HG02981 (cell line): Measurements from ENCODE around the gene SPC24.
"Not testable (repeated sequence)": the region's sequence is repeated elsewhere in the genome, so short reads cannot be mapped to it uniquely, and the experiment has no call there.

Experiments
- ATAC-seq: cut with Tn5 transposase; IDR thresholded peaks from one replicate; pipeline ENCODE4 v1.9.1; 2021; ENCODE audit warnings: mild to moderate bottlenecking, moderate library complexity; ENCODE audit not compliant: unreplicated experiment

Gene SPC24

DNA sequence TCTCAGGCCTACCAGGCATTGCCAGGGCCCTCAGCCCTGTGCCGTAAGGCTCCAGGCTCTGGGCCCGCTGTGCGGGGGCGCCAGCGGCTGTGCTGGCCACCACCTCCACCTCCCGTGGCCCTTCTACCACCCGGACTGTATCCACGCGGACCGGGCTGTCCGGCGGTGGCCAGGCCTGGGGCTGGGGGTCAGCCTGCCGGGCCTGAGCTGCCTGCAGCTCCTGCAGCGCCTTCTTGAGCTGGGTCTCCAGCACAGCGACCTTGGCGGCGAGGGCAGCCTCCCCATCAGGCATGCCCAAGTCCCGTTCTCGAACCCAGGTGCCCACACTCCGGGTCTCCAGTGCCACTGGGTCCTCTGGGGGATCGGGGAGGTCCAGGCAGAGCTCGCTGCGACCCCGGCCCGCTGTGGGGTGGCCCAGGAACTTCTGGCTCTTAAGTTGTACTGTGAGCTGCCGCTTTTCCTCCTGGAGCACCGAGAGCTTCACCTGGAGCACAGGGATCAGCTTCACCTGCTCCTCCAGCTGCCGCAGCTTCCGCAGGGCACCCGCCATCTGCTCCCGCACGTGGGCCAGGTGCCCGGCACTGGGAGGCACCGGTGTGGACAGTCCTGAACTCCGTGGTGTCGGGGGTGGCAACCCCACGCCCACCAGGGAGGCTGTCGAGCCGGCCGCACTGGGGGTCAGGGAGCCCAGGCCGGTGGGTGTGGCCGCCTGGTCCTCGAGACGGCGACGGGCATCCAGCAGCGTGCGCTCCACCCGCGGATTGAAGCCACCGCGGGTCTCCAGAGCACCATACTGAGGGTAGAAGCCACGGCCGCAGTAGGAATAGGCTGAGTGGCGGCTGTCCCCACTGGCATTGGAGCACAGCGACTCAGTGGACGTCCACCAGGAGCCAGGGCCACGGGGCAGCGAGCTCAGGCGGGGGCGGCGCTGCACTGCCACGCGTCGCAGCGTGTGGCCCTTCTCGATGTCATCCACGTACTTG, 37.7 kb upstream of the SPC24 start:
- ATAC-seq: no peak

DNA sequence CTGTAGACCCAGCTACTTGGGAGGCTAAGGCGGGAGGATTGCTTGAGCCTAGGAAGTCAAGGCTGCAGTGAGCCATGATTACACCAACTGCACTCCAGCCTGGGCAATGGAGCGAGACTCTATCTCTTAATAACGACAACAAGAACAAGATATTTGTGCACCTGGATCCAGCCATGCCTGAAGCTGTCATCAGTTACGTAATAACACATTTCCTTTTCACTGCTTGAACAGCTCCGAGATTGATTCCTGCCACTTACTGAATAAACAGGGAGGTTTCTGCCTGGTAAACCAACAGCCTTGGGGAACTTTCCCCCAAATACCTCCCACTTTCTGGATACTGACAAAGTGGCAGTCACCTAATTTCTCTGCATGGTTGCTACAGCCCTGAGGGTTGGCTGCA, 36.4 kb upstream of the SPC24 start:
- no peak for ATAC-seq

DNA sequence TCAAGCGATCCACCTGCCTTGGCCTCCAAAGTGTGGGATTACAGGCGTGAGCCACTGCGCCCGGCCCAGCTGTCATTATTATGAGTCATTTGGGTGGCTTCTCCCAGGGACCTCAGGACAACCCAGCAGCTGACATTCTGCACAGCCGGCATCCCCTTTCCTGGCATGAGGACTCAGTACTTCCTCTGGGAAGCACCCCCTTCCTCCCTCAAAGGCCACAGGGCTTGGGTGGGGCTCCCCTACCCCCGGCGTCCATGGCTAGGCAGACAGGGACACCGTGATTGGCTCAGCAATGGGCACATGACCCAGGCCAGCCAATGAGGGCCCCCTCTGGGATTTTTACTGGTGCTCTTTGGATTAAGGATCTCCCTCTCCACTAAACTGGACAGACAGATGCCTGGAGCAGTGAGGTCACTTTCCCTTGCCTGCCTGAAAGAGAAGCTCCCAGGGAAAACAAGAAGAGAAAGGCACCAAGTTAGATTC, 35.7 kb upstream of the SPC24 start:
- no peak for ATAC-seq

DNA sequence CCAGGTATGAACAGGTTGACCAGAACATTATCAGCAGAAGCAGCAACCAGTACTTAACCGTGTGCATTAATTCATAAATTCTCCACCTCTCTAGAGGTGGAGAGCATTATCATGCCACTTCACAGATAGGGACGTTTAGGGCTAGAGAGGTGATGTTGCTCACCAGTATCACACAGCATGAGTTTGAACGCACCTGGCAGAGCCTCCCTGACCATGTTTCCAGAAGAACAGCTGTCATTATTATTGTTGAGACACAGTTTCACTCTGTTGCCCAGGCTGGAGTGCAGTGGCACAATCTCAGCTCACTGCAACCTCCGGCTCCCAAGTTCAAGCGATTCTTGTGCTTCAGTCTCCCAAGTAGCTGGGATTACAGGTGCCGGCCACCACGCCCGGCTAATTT, 34.9 kb upstream of the SPC24 start:
- ATAC-seq: no peak

DNA sequence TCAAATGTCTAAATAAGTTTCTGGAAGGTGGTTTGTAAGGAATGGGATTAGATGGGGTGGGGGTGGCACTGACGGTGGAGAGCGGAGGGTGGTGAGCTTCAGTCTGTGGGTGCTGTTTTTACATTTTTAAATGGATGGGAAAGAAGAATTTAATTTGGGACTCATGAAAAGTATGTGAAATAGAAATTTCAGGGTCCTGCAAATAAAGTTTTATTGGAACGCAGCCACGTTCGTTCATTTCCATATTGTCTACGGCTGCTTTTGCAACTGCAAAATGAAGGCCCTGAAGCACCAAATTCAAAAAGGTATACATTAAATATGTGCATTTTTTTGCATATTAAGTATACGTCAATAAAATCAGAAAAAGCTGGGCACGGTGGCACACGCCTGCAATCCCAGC, 31.9 kb upstream of the SPC24 start:
- ATAC-seq: no peak

DNA sequence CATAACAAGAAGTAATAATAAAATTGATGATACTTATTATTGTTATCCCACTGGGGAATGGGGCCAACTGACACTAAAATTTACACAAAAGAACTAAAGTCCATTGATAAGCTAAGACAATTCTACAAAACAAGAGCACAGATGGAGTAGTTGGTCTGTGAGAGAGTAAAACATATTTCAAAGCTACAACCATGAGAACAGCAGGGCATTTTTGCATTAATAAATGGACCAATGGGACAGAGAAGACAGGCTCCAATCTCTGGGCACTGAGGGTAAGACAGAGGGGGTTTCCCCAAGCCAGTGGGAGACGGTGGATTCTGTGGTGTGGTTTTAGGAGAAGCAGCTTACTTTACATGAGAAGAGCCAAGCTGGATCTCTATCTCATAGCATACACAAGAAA, 27.4 kb upstream of the SPC24 start:
- no peak for ATAC-seq

DNA sequence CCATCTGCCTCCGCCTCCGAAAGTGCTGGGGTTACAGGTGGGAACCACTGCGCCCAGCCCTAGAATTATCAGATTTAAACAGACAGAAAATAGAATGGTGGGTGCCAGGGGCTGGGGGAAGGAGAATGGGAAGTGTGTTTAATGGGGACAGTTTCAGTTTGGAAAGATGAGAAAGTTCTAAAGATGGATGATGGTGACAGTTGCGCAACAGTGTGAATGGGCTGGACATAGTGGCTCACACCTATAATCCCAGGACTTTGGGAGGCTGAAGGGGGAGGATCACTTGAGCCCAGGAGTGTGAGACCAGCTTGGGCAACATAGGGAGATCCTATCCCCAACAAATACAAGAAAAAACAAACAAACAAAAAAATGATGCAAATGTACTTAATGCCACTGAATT, 25.9 kb upstream of the SPC24 start:
- no peak for ATAC-seq

DNA sequence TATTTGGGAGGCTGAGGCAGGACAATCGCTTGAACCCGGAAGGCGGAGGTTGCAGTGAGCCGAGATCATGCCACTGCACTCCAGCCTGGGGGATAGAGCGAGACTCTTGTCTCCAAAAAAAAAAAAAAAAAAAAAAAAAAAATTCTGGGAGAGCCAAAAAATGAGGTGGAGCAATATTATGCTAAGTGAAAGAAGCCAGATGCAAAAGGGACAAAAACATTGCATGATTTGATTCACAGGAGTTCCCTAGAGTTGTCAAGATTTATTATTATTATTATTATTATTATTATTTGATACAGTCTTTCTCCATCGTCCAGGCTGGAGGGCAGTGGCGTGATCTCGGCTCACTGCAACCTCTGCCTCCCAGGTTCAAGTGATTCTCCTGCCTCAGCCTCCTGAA, 25.4 kb upstream of the SPC24 start:
- not testable (repeated sequence) for ATAC-seq

DNA sequence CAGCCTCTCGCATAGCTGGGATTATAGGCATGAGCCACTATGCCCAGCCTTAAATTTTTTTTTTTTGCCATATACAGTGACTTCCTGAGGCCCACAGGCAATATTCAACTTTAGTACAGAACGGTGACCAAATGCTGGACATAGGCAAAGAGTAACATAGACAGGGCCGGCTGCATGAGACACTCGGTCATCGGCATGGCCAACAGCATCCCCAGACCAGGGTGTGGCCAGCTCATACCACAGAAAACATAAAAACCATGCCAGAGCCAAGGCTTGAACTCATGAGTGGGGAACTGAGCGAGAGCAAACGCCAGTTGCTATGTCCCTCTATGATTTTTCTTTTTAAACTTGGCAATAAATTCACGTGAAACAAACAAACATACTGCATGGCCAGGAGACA, 24.8 kb upstream of the SPC24 start:
- no peak for ATAC-seq

DNA sequence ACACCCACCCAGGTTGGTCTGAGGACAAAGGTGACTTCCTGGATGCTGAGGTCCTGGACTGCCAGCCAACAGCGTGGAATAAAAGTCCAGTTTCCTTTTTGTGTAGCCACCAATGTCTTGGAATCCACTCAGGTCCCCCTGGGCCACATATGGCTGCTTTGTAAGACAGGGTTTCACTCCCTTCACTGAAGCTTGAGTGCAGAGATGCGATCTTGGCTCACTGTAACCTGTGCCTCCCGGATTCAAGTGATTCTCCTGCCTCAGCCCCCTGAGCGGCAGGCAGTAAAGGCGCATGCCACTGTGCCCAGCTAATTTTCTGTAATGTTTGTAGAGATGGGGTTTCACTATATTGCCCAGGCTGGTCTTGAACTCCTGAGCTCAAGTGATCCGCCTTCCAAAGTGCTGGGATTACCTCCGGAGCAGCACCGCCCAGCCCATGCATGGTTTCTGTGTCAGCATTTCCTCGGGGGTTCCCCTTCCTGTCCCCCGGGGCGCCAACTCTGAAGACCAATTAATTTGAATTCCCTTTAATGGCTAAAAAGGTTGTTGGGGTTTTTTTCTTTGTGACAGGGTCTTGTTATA, 24.2 kb upstream of the SPC24 start:
- no peak for ATAC-seq

DNA sequence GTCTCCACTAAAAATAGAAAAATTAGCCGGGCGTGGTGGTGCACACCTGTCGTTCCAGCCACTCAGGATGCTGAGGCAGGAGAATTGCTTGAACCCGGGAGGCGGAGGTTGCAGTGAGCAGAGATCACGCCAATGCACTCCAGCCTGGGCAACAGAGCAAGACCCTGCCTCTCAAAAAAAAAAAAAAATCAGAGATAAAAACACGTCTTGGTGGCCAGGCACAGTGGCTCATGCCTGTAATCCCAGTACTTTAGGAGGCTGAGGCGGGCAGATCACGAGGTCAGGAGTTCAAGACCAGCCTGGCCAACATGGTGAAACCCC, 23.5 kb upstream of the SPC24 start:
- ATAC-seq: not testable (repeated sequence)

DNA sequence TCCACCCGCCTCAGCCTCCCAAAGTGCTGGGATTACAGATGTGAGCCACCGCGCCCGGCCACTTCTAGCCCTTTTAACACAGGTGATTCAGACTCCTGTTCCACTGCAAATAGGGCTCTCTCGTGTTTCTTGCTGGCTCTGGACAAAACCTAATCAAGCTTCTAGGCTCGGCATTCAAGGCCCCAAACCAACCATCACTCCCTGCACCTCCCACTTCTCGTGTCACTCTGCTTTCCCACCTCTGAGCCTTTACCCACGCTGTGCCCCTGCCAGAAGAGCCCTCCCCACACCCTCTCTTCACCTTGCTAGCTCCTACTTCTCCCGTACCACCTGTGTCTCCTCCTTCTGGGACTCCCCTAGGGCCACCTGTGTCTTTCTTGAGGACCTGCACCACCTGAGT, 22.0 kb upstream of the SPC24 start:
- ATAC-seq: no peak

DNA sequence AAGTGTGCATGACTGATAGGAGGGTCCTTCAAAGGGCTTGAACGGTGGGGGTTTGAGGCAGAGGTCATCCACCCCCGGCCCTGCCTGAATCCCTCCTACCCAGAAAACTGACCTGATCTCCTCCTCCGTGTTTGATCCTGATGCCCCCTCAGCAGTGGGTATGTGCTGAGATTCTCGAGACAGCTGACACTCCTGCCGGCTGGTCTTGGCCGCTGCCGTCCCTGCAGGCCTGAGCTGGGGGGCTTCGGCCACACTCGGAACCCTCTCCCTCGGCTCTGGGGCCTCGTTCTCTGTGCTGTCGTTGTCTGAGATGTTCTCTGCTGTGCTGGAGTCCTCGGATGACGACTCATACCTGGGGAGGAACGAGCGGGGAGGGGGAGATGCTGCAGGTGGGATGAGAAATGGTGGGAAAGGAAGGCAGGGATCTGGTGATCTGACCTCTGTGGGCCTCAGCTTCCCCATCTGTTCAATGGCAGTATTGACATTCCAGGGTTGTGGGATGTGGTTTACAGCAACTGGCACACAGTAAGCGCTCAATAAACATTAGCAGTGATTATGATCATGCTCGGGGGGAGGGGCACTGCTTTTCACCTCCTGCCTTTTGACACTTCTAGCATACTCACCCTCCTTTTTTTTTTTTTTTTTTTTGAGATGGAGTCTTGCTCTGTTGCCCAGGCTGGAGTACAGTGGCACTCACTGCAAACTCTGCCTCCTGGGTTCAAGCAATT, 21.0 kb upstream of the SPC24 start:
- no peak for ATAC-seq

DNA sequence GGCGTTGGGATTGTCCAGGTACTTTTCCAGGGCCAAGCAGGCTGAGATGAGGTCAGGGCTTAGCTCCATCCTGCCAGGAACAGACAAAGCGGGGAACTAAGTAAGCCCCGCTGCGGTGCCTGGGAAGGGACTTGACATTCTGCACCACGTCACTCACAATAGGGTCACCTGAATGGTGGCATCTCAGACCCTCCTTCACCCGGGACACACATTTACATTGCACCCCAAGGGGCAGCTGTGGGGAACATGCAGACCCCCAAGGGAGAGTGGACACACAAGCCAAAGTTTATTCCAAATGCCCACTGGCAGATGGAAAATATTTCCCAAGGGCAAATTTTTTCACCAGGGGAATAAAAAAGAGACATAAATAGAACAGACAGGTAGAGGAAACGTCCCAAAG, 20.3 kb upstream of the SPC24 start:
- ATAC-seq: no peak

DNA sequence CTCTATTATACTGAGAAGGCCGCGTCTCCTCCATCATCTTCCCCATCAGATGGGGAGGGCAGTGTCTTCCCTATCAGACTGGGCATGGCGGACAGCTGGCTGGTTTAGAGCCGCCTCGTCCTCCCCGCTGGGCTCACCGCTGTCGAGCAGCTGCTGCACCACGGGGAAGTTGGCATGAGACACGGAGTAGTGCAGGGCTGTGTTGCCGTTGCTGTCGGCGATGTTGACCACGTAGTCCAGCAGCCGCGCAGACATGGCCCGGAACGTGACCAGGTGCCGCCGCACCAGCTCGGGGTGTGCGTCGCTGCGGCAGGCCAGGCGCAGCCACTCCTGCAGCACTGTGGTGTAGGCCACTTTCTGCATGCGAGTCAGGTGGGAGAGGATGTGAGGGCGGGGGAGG, 18.8 kb upstream of the SPC24 start:
- ATAC-seq: no peak

DNA sequence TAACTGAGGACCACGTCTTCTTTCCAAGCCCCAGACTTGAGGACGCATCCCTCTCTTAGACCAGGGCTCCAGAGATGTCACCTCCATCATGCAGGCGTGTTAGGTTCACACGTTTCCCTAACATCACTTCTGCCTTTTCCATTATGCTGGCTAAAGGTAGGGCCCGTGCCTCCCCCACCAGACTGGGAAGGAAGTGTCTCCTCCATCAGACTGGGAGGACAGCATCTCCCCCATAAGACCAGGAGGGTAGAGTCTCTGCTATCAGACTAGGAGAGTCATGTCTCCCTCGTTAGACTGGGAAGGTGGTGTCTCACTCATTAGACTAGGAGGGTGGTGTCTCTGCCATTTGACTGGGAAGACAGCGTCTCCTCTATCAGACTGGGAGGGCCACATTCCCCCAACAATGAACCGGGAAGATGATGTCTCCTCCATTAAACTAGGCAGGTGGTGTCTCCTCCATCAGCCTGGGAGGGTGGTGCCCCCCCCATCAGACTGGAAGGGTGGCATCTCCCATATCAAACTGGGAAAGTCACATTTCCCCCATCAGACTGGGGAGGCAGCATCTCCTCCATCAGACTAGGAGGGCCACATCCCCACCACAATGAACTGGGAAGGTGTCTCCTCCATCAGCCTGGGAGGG, 18.1 kb upstream of the SPC24 start:
- ATAC-seq: no peak

DNA sequence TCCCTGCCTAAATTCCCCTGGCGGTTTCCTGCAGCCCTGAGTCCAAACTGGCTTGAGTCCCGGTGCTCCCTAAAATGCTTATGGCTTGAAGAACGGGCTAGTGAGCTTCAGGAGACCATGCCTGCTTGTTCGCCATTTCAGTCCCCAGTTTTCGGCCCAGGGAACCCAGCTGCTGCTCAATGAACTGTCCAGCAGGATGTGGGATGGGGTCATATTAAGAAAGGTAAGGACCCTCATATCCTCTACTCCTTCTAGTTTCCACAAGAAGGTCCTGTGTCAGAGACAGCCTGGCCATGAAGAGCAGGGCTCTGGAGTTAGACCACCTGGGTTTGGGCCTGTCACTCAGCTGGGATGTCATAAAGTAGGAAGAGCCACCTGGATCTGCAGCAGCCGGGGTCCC, 17.0 kb upstream of the SPC24 start:
- ATAC-seq: no peak

DNA sequence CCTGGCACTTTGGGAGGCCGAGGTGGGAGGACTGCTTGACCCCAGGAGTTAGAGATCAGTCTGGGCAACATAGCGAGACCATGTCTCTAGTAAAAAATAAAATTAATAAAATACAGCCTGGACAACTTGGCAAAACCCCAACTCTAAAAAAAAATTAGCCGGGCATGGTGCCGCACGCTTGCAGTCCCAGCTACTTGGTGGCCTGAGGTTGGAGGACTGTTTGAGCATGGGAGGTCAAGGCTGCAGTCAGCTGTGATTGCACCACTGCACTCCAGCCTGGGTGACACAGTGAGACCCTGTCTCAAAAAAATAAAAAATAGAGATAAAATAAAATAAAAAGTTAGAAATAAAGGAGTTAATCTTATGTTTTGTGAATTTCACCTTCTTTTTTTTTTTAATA, 15.6 kb upstream of the SPC24 start:
- no peak for ATAC-seq

DNA sequence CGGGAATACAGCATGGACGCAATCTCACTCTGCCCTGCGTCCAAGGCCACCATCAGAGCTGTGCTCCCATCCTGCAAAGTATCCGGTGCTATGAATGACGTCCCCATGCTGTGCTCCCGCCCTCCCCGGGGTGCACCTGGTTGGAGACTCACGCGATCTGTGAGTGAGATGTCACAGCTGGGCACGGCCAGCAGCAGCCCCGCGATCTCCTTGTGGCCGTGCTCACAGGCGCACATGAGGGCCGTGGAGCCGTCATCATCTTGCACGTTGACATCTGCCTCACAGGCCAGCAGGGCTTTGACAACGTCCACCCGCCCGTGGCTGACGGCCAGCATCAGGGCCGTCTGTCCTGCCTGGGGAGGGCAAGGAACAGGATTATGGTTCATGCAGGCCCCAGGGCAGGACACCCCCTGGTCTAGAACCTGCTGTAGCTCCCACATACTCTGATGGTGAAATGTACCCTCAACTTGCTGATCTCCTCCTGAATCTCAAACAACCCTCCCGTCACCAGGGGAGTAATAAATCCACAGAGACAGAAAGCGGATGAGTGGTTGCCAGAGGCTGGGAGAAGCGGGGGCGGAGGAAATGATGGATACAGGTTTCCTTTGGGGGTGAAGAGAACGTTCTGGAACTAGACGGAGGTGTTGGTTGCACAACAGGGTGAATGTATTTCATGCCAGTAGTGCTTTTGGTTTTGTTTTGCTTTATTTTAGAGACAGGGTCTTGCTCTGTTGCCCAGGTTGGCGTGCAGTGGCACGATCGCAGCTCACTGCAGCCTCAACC, 14.5 kb upstream of the SPC24 start:
- no peak for ATAC-seq

DNA sequence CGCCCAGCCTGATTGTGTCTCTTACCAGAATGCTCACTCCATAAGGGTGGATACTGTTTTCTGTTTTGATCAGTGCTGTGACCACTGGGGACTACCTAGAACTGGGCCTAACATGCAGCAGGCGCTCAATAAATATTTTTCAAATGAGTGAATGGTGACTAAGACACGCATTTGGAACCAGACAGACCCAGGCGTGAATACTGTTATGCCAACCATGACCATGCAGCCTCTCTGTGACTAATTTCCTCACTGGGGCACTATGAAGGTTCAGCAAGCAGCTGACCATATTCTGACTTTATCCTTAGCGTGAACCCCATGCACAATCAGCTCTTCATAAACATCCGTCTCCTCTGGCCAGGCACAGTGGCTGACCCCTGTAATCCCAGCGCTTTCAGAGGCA, 13.0 kb upstream of the SPC24 start:
- ATAC-seq: no peak
